Raji (cell line): ENCODE measurements around the gene ZNF438.

Source experiments
- POLR2A ChIP-seq: IDR thresholded peaks from 2 replicates; pipeline ENCODE4 v1.6.1; 2011; ENCODE audit warnings: low read depth, low read length, control low read depth; ENCODE audit not compliant: insufficient read depth

ZNF438 gene

GRCh38 chr10:30863516-30864210 is 168.0 kb downstream of the ZNF438 start:
- TF ChIP-seq POLR2A = no peak

GRCh38 chr10:30862486-30862885 is 169.2 kb downstream of the ZNF438 start:
- no peak for TF ChIP-seq POLR2A

GRCh38 chr10:30861976-30862375 is 169.7 kb downstream of the ZNF438 start:
- TF ChIP-seq POLR2A = no peak

- no peak for TF ChIP-seq POLR2A
Measured at GRCh38 chr10:30861221-30861620, 170.4 kb downstream of the ZNF438 start.

- no peak for TF ChIP-seq POLR2A
Measured at GRCh38 chr10:30858499-30858898, 173.2 kb downstream of the ZNF438 start.

- TF ChIP-seq POLR2A = no peak
Measured at GRCh38 chr10:30857803-30858202, 173.9 kb downstream of the ZNF438 start.

- no peak for TF ChIP-seq POLR2A
Measured at GRCh38 chr10:30855131-30855530, 176.5 kb downstream of the ZNF438 start.

- no peak for TF ChIP-seq POLR2A
Measured at GRCh38 chr10:30854656-30855055, 177.0 kb downstream of the ZNF438 start.

GRCh38 chr10:30853066-30853465 is 178.6 kb downstream of the ZNF438 start:
- TF ChIP-seq POLR2A = no peak

- TF ChIP-seq POLR2A = no peak
Measured at GRCh38 chr10:30850776-30851175, 180.9 kb downstream of the ZNF438 start.

- no peak for TF ChIP-seq POLR2A
Measured at GRCh38 chr10:30849231-30850035, 182.2 kb downstream of the ZNF438 start.

- TF ChIP-seq POLR2A = no peak
Measured at GRCh38 chr10:30848396-30849032, 183.2 kb downstream of the ZNF438 start.

GRCh38 chr10:30847642-30848041 is 184.0 kb downstream of the ZNF438 start:
- no peak for TF ChIP-seq POLR2A

- no peak for TF ChIP-seq POLR2A
Measured at GRCh38 chr10:30847199-30847598, 184.5 kb downstream of the ZNF438 start.

GRCh38 chr10:30846710-30847109 is 185.0 kb downstream of the ZNF438 start:
- TF ChIP-seq POLR2A = no peak

- no peak for TF ChIP-seq POLR2A
Measured at GRCh38 chr10:30842894-30843293, 188.8 kb downstream of the ZNF438 start.
